Mesothelial cell of epicardium (in vitro differentiated cells): Measurements from ENCODE around the gene PPM1D. TPM values are rescaled to one million over a fixed set of nuclear protein-coding genes. Genes with fewer than 3 reads are reported as not detected.
"Not testable (repeated sequence)": the region's sequence is repeated elsewhere in the genome, so short reads cannot be mapped to it uniquely, and the experiment has no call there.

Source experiments
- DNase-seq, 2 experiments: peaks; one replicate each; pipeline ENCODE4 v3.0.0; 2021; ENCODE audit warnings: low spot score in 2 of 2; ENCODE audit not compliant: unreplicated experiment in 2 of 2
- H3K27ac Mint-ChIP-seq: 2 replicates; pipeline ENCODE4 v1.8.0; 2021; ENCODE audit warnings: mixed read lengths
- H3K27me3 Mint-ChIP-seq: 2 replicates; pipeline ENCODE4 v1.8.0; 2021; ENCODE audit warnings: low read depth, mixed read lengths
- H3K36me3 Mint-ChIP-seq: 2 replicates; pipeline ENCODE4 v1.8.0; 2021; ENCODE audit warnings: mixed read lengths
- H3K4me1 Mint-ChIP-seq: 2 replicates; pipeline ENCODE4 v1.8.0; 2021; ENCODE audit warnings: mixed read lengths
- H3K4me3 Mint-ChIP-seq: 2 replicates; pipeline ENCODE4 v1.8.0; 2021; ENCODE audit warnings: mild to moderate bottlenecking, moderate library complexity, mixed read lengths
- H3K9me3 Mint-ChIP-seq: 2 replicates; pipeline ENCODE4 v1.8.0; 2021; ENCODE audit warnings: mixed read lengths
- CTCF ChIP-seq: fragments of 200-600 bp; sonication (generic); IDR thresholded peaks from one replicate; pipeline ENCODE4 v1.5.0; 2021; ENCODE audit warnings: antibody characterized with exemption; ENCODE audit not compliant: unreplicated experiment
- total RNA-seq: library from RNA; stranded (reverse); gene quantifications from 3 replicates; pipeline ENCODE4 v1.2.1, GENCODE V29; 2021

PPM1D gene
- total RNA-seq, 1 donor from 2014 or later, result 26.7 TPM

- H3K4me3 Mint-ChIP-seq, result no peak overlapping the region
- no peak for DNase-seq
Measured at GRCh38 chr17:60664022-60664421, 64.0 kb downstream of the PPM1D start.

DNA sequence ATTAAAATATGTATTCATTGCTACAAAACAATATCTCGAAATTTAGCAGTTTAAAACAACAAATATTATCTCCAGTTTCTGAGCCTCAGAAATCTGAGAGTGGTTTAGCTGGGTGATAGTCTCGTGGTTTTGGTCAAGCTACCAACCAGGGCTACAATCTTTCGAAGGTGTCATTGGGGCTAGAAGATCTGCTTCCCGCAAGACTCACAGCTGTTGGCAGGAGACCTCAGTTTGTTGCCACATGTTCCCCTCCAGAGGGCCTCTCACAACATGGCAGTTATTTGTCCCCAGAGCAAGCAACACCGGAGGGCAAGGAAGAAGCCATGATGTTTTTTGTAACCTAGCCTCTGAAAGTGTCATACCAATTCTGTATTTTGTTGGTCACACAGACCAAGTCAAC is 65.6 kb downstream of the PPM1D start:
- H3K36me3 Mint-ChIP-seq, result peaks cover 21% of the 10 kb centered on the region
- no peaks in the 10 kb centered on the region for H3K27me3 Mint-ChIP-seq
- no peak for TF ChIP-seq CTCF
- H3K9me3 Mint-ChIP-seq, result no peaks in the 10 kb centered on the region
- DNase-seq, result no peak
- no peaks in the 10 kb centered on the region for H3K4me1 Mint-ChIP-seq
- no peak overlapping the region for H3K27ac Mint-ChIP-seq
- H3K4me3 Mint-ChIP-seq, result no peak overlapping the region

More at GRCh38 chr17:60664022-60664421, 64.0 kb downstream of the PPM1D start:
- Mint-ChIP-seq H3K27ac (no peak overlapping the region), H3K27me3 (no peaks in the 10 kb centered on the region), H3K9me3 (no peaks in the 10 kb centered on the region), H3K4me1 (no peaks in the 10 kb centered on the region), H3K36me3 (peaks cover 27% of the 10 kb centered on the region)
- no peak for TF ChIP-seq CTCF

GRCh38 chr17:60668741-60669140 is 68.7 kb downstream of the PPM1D start:
- peaks cover 11% of the 10 kb centered on the region for H3K36me3 Mint-ChIP-seq
- DNase-seq, H3K4me1 Mint-ChIP-seq, H3K27me3 Mint-ChIP-seq, H3K27ac Mint-ChIP-seq, H3K9me3 Mint-ChIP-seq, H3K4me3 Mint-ChIP-seq: not testable (repeated sequence)

DNA sequence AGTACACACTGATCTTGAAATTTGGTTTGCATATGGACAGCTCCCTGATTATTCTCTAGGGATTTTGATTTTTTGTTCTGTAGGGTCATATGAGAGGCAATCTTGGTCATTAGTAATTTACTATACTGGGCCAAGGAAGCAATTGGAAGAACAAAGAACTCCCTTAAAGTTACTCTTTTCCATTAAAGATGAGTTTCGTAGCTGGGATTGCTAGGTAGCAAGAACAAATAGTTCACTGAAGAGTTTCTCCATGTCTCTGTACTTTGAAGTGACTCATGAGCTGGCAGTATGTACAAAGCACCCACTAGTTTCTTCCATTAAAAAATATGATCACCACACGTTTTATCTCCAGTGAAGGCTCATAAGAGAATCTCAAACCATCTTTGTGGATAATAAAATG is 71.5 kb downstream of the PPM1D start:
- H3K4me1 Mint-ChIP-seq, result no peaks in the 10 kb centered on the region
- H3K27ac Mint-ChIP-seq, result no peak overlapping the region
- TF ChIP-seq CTCF, result no peak
- no peak overlapping the region for H3K4me3 Mint-ChIP-seq
- no peaks in the 10 kb centered on the region for H3K27me3 Mint-ChIP-seq
- DNase-seq, result no peak
- H3K36me3 Mint-ChIP-seq, result no peaks in the 10 kb centered on the region
- H3K9me3 Mint-ChIP-seq, result peaks cover 5% of the 10 kb centered on the region

DNA sequence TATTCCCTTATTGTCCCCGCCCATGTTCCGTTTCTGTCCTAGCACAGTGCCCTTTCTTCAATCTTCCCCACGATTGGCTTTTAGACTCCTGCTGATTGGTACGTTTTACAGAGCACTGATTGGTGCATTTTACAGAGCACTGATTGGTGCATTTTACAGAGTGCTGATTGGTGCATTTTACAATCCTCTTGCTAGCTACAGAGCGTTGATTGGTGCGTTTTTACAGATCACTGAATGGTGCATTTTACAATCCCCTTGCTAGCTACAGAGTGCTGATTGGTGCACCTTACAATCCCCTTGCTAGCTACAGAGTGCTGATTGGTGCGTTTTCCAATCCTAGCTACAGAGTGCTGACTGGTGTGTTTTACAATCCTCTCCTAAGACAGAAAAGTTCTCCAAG is 74.6 kb downstream of the PPM1D start:
- H3K9me3 Mint-ChIP-seq, H3K27me3 Mint-ChIP-seq, H3K36me3 Mint-ChIP-seq, DNase-seq, H3K27ac Mint-ChIP-seq: not testable (repeated sequence)
- H3K4me3 Mint-ChIP-seq, result peak overlapping the region; percentile 24
- peaks cover 20% of the 10 kb centered on the region for H3K4me1 Mint-ChIP-seq

GRCh38 chr17:60675997-60676396 is 76.0 kb downstream of the PPM1D start:
- peaks cover 20% of the 10 kb centered on the region for H3K4me1 Mint-ChIP-seq
- no peak overlapping the region for H3K27ac Mint-ChIP-seq
- peak overlapping the region; percentile 49 for H3K4me3 Mint-ChIP-seq
- DNase-seq, result no peak
- peaks cover 5% of the 10 kb centered on the region for H3K9me3 Mint-ChIP-seq
- no peaks in the 10 kb centered on the region for H3K27me3 Mint-ChIP-seq
- no peaks in the 10 kb centered on the region for H3K36me3 Mint-ChIP-seq
- TF ChIP-seq CTCF, result no peak

DNA sequence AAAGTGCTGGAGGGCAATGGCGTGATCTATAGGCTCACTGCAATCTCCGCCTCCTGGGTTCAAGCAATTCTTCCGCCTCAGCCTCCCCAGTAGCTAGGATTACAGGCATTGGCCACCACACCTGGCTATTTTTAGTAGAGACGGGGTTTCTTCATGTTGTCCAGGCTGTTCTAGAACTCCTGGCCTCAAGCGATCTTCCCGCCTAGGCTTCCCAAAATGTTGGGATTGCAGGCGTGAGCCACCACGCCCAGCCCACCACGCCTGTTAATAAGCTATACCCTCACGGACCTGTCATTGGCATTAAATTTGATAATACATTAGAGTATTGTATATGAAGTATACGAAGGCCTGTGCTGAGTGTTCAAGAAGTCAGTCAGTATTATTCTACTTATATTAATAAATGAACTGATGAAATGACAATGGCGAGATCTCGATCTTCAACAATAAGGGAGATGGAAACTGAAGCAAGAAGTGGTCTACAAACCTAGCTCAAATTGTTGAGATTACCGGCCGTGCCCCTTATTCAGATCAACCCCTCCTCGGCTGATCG is 76.8 kb downstream of the PPM1D start:
- Mint-ChIP-seq H3K27me3 (no peaks in the 10 kb centered on the region), H3K4me1 (peaks cover 20% of the 10 kb centered on the region), H3K36me3 (no peaks in the 10 kb centered on the region), H3K9me3 (peaks cover 5% of the 10 kb centered on the region), H3K27ac (peak overlapping the region; percentile 96), H3K4me3 (peak overlapping the region; percentile 94)
- no peak for DNase-seq
- TF ChIP-seq CTCF, result no peak
